ENCODE data around the gene HTN3. TPM values are rescaled to one million over a fixed set of nuclear protein-coding genes. Genes with fewer than 3 reads are reported as not detected.
"Not testable (repeated sequence)": the region's sequence is repeated elsewhere in the genome, so short reads cannot be mapped to it uniquely, and the experiment has no call there.

The HTN3 gene
- total and polyA plus RNA-seq, 9 of the 15 experiments (the other 6 are each of a cell fraction or from before 2014, with no cell fraction given): not detected

DNA sequence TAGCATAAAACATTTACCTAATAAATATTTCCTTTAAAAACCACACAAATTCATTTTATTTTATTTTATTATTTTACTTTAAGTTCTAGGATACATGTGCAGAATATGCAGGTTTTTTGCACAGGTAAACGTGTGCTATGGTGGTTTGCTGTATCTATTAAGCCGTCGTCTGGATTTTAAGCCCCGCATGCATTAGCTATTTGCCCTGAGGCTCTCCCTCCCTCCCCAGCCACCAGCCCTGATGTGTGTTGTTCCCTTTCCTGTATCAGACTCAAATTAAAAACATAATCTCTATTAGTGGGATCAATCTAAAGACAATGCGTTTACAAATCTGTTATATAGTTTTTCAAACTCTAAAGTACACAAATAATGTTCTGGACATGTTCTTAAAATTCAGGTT, 1.2 kb upstream of the HTN3 start (continued):
- TF ChIP-seq, protein P1, sequence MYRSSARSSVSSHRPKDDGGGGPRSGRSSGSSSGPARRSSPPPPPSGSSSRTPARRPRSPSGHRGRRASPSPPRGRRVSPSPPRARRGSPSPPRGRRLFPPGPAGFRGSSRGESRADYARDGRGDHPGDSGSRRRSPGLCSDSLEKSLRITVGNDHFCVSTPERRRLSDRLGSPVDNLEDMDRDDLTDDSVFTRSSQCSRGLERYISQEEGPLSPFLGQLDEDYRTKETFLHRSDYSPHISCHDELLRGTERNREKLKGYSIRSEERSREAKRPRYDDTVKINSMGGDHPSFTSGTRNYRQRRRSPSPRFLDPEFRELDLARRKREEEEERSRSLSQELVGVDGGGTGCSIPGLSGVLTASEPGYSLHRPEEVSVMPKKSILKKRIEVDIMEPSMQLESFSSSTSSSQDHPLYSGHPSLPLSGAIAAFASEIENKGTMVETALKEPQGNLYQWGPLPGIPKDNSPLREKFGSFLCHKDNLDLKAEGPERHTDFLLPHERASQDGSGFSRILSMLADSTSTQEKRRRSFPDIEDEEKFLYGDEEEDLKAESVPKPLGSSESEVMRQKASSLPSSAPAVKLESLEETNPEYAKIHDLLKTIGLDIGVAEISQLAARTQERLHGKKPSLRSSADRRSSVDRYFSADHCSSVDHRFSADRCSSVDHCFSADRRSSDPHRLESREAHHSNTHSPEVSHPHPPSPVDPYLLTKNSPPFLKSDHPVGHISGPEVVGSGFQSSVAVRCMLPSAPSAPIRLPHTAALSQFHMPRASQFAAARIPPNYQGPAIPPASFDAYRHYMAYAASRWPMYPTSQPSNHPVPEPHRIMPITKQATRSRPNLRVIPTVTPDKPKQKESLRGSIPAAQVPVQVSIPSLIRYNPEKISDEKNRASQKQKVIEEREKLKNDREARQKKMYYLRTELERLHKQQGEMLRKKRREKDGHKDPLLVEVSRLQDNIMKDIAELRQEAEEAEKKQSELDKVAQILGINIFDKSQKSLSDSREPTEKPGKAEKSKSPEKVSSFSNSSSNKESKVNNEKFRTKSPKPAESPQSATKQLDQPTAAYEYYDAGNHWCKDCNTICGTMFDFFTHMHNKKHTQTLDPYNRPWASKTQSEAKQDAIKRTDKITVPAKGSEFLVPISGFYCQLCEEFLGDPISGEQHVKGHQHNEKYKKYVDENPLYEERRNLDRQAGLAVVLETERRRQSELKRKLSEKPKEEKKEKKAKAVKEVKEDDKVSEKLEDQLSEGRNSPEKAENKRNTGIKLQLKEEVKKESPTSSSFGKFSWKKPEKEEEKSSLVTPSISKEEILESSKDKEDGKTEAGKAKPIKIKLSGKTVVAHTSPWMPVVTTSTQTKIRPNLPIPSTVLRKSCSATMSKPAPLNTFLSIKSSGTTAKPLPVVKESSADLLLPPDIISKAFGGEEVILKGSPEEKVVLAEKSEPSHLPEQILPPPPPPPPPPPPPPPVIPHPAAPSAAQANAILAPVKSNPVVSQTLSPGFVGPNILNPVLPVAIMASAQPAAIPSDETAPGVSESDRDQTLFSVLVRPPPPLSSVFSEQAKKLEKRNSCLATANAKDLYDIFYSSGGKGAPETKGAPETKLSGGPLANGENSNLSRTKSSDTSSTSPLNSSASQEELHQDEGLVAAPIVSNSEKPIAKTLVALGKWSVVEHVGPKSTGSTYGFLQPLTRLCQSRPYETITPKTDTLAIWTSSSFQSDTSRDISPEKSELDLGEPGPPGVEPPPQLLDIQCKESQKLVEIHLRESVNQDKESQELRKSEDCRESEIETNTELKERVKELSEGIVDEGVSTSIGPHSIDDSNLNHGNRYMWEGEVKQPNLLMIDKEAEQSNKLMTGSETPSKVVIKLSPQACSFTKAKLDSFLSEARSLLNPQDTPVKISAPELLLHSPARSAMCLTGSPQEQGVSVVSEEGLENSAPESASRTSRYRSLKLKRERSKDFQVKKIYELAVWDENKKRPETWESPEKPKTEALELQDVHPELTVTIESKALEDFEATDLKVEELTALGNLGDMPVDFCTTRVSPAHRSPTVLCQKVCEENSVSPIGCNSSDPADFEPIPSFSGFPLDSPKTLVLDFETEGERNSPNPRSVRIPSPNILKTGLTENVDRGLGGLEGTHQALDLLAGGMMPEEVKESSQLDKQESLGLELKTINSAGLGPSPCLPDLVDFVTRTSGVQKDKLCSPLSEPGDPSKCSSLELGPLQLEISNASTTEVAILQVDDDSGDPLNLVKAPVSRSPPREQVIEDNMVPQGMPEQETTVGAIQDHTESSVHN (IDR thresholded peaks at IDR 0.05; ENCODE audit: borderline replicate concordance in 1 of 2, low read depth in 1 of 2): no peak
- TF ChIP-seq SMAD2 (IDR thresholded peaks at IDR 0.05; ENCODE audit: low read depth, low read length): no peak

DNA sequence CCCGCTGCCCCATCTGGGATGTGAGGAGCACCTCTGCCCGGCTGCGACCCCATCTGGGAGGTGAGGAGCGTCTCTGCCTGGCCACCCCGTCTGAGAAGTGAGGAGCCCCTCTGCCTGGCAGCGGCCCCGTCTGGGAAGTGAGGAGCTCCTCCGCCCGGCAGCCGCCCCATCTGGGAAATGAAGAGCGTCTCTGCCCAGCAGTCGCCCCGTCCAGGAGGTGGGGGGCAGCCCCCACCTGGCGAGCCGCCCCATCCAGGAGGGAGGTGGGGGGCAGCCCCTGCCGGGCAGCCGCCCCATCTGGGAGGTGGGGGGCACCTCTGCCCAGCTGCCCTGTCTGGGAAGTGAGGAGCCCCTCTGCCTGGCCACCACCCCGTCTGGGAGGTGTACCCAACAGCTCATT, 9.3 kb downstream of the HTN3 start:
- 0% methylated on average over 8 of the region's 18 CpGs for WGBS (ENCODE audit: insufficient coverage, low coverage, missing lambda C conversion rate)

More for the DNA sequence above, 9.3 kb downstream of the HTN3 start:
- H3K4me1 ChIP-seq (replicated peaks in 1 of 2; ENCODE audit: control insufficient read depth in 2 of 2, insufficient read depth in 2 of 2, low read length in 2 of 2); H3K79me2 ChIP-seq (ENCODE audit: control insufficient read depth, insufficient read depth, low read length); H3K9me1 ChIP-seq (ENCODE audit: control insufficient read depth, insufficient read depth, low read length); intact Hi-C loops (cut with micrococcal nuclease); H3K4me3 ChIP-seq; BruUV-seq (replicated peaks); H2AFZ ChIP-seq (ENCODE audit: low read depth, low read length); H3K9me3 ChIP-seq (replicated peaks; ENCODE audit: control insufficient read depth, insufficient read depth, low read depth, low read length); H3K27ac ChIP-seq (ENCODE audit: extremely low read depth, low read depth, low read length); DNase-seq (ENCODE audit: extremely low read depth in 1 of 4, low spot score in 3 of 4); FAIRE-seq; H3K27me3 ChIP-seq (ENCODE audit: control insufficient read depth in 2 of 2, insufficient read depth in 2 of 2, low read length in 2 of 2); H3K4me2 ChIP-seq (ENCODE audit: insufficient read depth, low read length); in situ Hi-C loops (cut with MboI); POLR2A ChIA-PET; ATAC-seq; CTCF ChIA-PET (ENCODE audit: low intra/inter-chr PET ratio); H3K9ac ChIP-seq (ENCODE audit: insufficient read depth in 1 of 2, low read depth in 2 of 2, low read length in 2 of 2); H4K20me1 ChIP-seq (replicated peaks; ENCODE audit: control insufficient read depth, insufficient read depth, low read length); H3K36me3 ChIP-seq (ENCODE audit: control insufficient read depth, insufficient read depth, low read length): not testable (repeated sequence)
